ENCODE measurements around the gene IFNA14.
A peak's percentile ranks its signal among the peaks of the same experiment; 100 is the strongest.
"Not testable (repeated sequence)": the region's sequence is repeated elsewhere in the genome, so short reads cannot be mapped to it uniquely, and the experiment has no call there.

IFNA14 gene

GRCh38 chr9:21251638-21252037 lies 11.8 kb upstream of the IFNA14 start:
- TF ChIP-seq CTCF (IDR thresholded peaks at IDR 0.05; ENCODE audit: low read depth, low read length): no peak
- H3K4me3 ChIP-seq (ENCODE audit: low read depth, low read length): no peak overlapping the region
- DNase-seq (ENCODE audit: low read depth, low spot score): no peak
- in situ Hi-C loops (cut with HindIII; ENCODE audit: low sequenced_read_pairs): no loop called here

DNA sequence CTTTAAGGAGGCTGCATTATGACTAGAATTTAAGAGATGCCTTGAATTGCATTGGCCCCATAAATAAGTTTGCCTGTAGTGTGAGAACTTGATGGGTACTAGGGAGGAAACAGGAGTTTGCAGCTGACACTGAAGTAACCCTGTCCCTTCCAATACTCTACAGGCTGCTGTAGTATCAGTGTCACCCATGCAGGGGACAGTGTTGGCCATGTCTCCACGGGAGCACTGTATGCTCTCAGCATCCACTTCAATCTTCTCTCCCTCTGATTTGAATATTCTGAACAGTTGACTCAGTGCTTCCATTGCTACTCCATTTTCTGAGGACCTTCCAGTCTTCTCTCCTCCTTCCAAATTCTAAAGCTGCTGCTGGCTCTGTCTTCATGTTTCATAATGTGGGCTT lies 11.4 kb upstream of the IFNA14 start:
- no peak for TF ChIP-seq CTCF (IDR thresholded peaks at IDR 0.05; ENCODE audit: low read depth, low read length)
- H3K4me3 ChIP-seq (ENCODE audit: low read depth, low read length): no peak overlapping the region
- in situ Hi-C loops (cut with HindIII; ENCODE audit: low sequenced_read_pairs): no loop called here
- DNase-seq (ENCODE audit: low read depth, low spot score): no peak

DNA sequence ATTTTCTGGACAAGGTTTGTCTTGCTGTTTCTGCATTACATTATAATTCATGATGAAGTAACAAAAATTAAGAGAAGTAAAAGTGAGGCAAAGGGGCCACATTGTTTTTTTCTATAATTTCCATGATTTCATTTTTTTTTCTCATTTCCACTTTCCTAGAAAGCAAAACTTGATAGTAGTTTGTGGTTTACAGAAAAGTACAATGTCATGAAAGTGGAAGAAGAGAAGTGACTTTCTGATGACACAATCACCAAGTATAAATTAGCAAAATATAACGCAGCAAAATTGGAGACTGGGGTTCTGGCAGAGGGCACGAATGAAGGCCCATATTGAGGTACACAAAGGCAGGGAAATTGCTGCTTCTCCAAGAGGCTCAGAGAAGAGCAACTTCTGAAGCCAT lies 5.0 kb upstream of the IFNA14 start:
- no peak for TF ChIP-seq CTCF (IDR thresholded peaks at IDR 0.05; ENCODE audit: low read depth, low read length)
- H3K4me3 ChIP-seq (ENCODE audit: low read depth, low read length): no peak overlapping the region
- DNase-seq (ENCODE audit: low read depth, low spot score): no peak
- in situ Hi-C loops (cut with HindIII; ENCODE audit: low sequenced_read_pairs): no loop called here

GRCh38 chr9:21236360-21236714 lies 3.5 kb downstream of the IFNA14 start:
- DNase-seq (ENCODE audit: low read depth, low spot score); H3K4me3 ChIP-seq (ENCODE audit: low read depth, low read length); in situ Hi-C loops (cut with HindIII; ENCODE audit: low sequenced_read_pairs): not testable (repeated sequence)

GRCh38 chr9:21235468-21236359 lies 4.1 kb downstream of the IFNA14 start:
- H3K4me3 ChIP-seq (ENCODE audit: low read depth, low read length); in situ Hi-C loops (cut with HindIII; ENCODE audit: low sequenced_read_pairs): not testable (repeated sequence)
- DNase-seq (ENCODE audit: low read depth, low spot score): peak; percentile 50
- peak; percentile 65 for TF ChIP-seq CTCF (IDR thresholded peaks at IDR 0.05; ENCODE audit: low read depth, low read length)

DNA sequence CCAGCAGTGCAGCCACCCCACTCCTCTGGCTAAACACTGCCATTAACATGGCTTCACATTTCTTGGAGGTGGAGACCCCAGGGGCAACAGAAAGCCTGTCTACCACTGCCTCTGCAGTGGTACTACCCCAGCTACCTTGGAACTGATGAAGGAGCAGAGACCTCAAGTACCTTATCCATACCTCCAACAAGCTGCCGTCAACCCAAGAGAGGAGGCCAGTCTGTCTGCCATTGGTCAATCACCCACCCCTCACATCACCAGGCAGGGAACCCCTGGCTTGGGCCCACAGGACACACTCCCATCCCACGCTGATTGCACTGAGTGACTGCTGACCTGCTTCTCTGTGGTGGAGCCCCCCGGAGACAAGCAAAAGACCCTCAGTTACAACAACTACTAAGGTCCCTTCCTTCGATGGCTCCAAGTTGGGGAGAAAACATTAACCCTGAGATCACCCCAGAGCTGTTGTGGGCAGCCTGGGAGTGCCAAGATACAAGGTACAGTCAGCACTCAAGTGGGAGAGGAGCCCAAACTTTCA lies 5.6 kb downstream of the IFNA14 start:
- in situ Hi-C loops (cut with HindIII; ENCODE audit: low sequenced_read_pairs): no loop called here
- TF ChIP-seq CTCF (IDR thresholded peaks at IDR 0.05; ENCODE audit: low read depth, low read length): no peak
- no peak for DNase-seq (ENCODE audit: low read depth, low spot score)
- no peak overlapping the region for H3K4me3 ChIP-seq (ENCODE audit: low read depth, low read length)

GRCh38 chr9:21233258-21233657 lies 6.5 kb downstream of the IFNA14 start:
- H3K4me3 ChIP-seq (ENCODE audit: low read depth, low read length): no peak overlapping the region
- no peak for DNase-seq (ENCODE audit: low read depth, low spot score)
- in situ Hi-C loops (cut with HindIII; ENCODE audit: low sequenced_read_pairs): no loop called here
- no peak for TF ChIP-seq CTCF (IDR thresholded peaks at IDR 0.05; ENCODE audit: low read depth, low read length)
